HG03064 (cell line): ENCODE results near the gene CCL1.
A peak's percentile ranks its signal among the peaks of the same experiment; 100 is the strongest.

ENCODE experiments used
- ATAC-seq: cut with Tn5 transposase; IDR thresholded peaks from one replicate; pipeline ENCODE4 v1.9.1; 2021; ENCODE audit warnings: low read depth; ENCODE audit not compliant: unreplicated experiment

The CCL1 gene

DNA sequence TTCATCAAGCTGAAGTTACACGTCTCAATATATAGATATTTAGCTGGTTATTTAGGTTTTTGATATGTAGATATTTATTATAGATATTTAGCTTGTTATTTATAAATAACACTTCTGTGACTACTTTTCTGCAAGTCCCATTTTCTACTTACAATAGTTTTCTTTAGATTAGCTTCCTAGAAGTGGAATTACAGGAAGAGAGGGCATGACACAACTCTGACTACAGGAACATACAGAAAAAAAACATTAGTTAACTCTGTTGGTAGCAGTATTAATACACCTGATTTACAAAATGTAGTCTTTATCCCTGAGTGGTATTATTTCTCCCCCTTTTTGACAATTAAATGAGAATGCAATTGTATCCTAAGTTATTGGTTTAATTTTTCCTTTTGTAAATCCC is 21.2 kb upstream of the CCL1 start:
- no peak for ATAC-seq

DNA sequence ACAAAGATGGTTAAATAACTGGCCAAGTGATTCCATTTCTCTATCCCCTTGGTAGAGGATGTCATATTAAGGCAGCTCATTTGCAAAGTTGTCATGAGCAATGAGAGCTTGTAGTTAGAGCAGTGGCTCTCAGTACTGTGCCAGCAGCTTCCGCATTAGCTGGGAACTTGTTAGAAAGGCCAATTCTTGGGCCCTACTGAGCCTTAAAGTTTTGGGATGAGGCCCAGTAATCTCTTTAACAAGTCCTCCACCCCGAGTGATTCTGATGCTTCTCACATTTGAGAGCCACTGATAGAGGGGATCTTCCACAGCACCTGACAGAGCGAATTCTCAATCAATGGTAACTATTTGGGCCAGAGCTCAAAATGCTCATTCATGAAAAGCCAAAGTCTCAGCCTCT is 20.2 kb upstream of the CCL1 start:
- no peak for ATAC-seq

DNA sequence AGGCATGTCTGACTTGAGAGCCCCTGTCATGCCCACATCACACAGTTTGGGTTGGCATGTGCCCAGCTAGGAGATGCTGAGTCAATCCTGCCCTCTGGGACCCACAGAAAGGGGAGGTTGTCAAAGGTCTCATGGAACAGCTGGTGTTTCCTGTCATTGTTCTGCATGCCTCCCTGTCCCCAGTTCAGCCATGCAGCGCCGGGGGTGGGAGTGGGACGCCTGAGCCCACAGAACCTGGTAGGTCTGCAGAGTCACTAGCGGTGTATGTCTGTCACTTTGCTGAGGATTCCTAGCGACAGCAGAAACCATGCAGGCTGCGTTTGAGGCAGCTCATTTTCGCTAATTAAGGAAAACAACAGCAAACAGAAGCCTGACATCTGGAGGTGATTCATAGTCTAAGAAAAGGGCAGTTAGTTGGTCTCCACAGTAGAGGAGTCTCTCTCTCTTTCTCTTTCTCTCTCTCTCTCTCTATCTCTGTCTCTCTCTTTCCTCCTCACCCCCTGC is 19.6 kb upstream of the CCL1 start:
- ATAC-seq = no peak

DNA sequence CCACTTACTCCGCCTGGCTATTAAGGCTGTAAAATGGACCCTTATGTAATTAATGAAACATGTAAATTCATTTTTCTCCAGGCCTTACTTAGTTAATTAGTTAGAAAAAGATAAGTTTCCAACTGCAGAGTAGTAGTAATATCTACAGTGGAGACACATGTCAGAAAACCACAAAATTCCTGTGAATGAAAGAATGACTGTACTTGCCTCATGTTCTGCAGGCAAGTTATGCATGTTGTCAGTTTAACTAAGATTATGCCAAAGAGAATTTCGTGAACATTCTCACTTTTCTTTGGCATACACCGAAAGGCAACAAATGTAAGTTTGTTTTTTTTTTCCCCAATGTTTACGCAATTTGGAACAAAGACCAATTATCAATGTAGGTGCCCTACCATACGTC is 16.8 kb upstream of the CCL1 start:
- no peak for ATAC-seq

DNA sequence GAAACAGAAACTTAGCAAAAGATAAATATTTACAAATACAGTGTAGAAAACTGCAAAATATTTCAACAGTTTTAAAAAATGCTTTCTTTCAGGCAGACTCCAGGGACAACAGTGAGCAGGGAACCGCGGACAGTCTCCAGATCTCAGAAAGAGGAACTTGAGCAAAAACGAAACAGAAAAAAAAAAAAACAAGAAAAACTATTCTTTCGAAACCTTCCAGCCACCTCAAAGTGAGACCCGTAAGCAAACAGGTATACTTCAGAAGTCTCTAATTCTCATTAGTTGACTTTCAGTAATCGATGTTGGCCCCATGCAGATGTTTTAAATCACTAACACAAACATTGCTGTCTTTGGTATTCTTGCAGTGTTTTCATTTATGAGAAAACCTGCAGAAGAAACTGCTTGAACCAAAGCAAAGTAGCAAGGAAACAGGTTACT is 15.7 kb upstream of the CCL1 start:
- peak; percentile 76 for ATAC-seq

DNA sequence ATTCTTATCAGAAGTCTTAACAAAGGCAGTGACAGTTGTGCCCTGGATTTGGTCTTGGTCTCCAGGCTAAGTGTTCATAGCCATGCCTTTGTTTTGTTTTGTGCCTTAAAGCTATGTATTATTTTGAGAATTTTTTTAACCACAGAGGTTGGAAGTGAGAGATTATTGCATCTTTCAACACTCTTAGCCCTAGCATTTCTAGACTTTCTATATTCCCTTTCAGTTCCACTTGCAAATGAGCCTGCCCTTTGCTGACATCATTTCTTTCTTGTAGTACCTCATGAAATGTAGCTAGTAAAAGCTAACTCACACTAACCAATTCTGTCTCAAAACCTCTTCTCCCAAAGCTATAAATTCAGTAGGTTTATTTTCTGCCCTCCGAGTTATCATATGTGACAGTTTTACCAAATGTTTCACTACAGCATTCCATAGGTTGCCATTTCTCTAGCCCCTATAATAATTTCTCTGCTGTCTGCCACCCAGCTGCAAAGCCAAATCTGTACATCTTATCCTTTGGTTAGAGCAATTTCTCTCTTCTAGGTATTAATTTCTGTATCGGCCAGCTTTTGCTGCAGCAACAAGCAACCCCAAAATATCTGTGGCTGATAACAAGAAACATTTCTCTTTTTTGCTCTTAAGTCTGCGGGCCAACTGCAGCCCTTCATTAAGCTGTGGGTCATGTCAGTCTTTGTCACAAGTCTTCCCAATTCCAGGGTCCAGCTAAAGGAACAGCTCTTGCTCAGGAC is 14.2 kb upstream of the CCL1 start:
- no peak for ATAC-seq

DNA sequence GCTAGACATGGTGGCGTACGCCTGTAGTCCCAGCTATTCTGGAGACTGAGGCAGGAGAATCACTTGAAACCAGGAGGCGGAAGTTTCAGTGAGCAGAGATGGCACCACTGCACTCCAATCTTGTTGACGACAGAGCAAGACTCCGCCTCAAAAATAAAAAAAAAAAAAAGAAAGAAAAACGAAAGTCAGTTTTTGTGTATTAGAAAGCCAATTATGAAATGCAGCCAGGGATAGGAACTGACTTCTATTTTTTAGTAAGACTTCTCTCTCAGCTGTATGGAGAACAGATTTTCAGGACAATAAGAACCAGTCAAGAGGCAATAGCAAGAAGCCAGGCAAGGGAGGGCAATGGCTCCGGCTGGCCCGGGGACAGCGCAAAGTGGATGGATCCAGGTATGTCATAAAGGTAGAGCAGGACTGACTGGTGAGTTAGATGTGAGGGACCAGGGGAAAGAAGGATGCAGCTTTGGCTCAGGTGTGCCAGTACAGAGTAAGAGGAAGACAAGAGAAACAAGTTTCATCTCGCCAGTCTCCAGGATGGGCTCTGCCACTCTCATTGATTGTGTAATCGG is 12.5 kb upstream of the CCL1 start:
- ATAC-seq = no peak

DNA sequence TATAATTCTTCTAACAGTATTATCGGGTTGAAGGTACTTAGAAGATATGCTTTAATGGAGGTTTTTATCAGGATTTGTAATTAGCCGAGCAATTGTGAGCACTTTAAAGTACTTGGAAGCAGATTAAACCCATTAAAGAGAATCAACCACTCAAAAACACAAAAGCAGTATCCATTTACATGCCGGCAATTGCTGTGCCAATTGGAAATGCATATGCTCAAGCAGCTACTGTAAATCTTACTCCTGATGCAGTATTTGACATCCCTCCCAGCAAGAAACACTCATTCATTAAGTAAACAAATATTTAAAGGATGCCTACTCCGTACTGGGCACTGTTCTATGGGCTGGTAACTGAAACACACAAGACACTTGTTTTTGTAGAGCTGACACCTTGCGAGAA is 11.4 kb upstream of the CCL1 start:
- no peak for ATAC-seq

DNA sequence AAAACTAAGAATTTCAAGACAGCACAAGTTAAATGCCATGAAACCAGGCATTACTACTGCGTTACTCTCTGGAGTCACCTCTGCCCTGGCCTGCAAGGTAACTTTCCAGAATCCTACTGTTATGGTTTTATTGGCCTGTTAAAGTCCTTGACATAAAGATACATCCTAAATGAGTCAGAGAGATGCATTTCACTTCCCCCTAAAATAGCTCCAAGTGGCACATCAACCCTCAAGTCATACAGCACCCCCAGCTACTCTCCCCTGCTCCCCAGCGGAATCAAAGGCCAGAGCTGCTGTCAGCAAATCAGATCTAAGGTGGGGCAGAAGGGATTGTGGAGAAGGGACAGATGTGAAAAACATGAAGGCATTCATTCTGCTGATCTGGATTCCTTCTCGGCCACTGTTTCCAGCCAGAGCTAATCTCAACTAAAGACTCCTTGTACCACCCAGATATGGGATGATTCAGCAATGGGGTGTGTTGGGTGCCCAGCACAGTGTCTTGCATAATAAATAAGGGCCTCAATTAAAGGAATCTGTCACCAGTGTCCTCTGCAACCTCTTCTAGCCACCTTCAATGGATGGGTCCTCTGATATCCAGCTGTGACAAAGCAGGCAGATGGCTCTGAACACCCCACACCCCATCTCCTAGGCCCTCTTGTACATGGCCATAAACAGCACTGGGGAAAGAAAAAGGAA is 8.5 kb upstream of the CCL1 start:
- no peak for ATAC-seq

DNA sequence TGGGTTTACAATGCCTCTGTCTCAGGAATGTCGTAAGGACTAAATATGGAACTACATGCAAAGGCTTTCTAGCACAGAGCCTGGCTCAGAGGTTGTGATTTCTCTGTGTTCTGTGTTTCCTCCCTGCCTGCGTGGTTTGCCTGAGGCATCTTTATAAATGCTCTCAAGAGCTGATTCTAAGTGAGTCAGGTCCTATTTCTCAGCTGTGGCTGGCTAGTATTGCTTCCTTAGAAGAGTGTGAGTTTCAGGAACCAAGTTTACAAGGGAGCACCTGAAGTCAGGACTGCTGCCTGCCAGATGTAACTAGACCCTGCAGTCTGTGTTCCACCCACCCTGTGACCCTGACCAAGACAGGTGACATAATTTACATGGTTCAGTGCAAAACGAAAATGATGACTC is 8.0 kb upstream of the CCL1 start:
- ATAC-seq = no peak

DNA sequence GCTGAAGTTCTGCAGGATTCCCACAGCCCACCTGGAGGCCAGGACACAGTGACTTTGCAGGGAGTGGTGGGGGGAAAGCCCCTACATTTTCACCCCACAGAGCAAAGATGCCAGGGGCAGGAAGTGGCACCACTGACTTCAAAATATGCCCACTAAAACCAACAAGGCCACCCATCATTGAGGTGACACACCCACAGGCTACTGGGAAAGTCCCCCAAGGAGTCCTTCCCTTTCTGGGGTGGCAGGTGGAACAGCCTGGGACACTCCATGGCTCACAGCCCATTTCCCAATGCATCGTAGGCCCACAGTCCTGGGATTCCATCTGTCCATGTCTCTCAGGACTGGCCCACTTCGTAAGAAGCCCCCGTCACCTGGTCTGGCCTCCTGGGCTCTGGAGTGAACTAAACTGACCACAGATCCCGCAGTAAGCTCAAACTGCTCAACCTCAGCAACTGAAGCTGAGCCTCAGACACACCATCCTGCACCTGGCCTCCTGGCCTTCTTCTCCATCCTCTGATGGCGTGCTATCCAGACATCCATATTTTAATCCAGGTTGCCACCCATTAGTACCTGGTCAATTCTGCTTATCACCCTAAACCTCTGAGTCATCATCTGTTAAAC is 7.5 kb upstream of the CCL1 start:
- no peak for ATAC-seq

DNA sequence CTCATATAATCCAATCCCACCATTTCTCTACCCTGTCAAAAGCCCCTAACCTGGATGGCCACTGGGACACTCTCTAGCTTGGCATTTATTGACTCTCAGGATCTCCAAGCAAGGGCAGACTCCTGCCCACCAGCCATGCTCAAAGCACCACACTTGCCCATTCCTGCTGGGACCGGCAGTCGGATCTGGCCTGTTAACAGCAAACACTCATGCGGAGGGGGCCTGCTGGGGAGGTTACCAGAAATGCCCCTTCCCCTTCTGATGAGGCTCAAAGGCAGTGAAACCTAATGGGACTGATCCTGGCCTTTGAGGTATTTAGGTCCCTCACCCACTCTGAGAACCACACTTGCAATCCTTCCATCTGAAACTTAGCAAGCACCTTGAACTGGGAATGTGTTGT is 6.5 kb upstream of the CCL1 start:
- ATAC-seq = no peak

DNA sequence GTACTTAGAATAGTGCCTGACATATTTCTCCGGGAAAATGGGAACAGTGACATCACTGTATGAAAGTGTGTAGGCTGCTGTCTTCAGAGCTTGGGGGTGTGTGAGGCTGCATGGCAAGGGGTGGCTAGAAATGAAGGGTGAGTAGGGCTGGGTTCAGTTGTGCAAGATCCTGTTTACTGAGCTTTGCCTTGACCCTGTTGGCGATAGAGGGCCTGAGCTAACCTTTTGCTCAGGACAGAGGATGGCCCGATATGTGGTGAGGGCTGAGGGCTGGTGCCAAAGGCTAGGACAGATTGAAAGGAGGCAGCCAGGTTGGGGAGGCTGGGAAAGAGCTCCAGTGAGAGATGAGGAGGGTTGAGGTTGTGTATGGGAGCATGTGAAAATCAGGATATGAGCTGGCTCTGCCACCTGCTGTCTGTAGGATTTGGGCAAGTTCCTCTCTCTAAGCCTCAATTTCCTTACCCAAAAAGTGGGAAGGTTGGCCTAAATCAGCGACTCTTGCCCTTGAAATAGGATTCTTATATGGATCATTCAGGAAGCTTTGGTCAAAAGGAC is 6.0 kb upstream of the CCL1 start:
- no peak for ATAC-seq

DNA sequence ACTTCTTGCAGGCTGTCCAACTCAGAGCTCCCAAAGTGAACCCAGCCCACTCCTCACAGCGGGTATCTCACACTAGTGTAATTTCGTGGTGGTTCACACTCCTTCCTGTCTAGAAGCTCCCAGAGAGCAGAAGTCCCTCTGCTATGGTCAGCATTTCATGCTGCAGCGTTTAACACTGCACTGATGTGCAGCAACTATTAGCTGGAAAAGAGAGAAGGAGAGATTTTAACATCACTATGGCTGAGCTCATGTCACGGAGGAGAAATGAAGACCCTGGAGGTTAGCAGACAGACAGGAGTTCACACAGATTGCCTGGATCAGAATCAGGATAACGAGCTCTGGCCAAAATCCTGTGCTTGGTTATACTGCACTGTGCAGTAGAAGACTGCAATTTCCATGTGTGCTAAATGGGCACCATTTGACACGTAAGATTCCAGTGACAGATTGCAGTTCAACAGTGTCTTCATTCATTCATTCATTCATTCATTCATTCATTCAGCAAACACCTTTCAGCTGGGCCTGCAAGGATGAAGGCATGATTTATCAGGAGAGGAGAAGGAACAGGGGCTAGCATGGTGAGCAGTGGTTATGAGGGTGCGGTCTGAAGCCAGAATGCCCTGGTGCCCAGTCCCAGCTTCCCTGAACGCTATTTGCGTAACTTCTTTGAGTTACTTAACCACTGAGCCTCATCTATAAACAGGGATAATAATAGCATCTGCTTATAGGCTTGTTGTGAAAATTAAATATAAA is 5.3 kb upstream of the CCL1 start:
- no peak for ATAC-seq

DNA sequence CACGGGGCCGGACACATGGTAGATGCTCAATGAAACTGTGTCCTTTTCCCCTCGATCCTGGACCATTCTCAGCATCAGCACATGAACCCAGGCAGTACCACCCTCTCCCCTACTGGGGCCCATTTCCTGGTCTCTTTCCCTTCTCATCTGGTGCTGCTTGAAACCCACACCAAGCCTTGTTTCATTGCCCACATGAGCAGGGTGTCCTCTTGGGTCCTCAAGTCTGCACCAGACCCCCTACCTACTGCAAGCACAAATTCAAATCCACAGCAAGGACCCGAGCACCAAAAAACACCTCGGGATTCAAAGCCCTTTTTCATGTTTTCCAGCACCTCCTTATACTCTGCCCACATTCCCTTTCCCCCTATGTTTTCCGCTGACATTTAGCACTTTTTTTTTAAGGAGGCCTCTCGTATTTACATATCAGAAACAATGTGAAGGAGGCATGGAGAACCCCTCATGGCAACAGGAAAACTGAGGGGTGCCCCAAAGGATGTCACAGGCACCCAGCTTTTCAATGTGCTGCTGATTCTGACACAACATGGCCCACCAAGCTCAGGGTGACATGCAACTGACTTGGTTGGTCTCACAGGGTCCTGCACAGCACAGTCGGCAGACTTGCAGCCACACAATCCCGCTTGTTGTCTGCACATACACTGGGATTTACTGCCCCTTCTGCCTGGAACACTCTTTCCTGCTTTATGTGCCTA is 4.6 kb upstream of the CCL1 start:
- ATAC-seq = no peak

DNA sequence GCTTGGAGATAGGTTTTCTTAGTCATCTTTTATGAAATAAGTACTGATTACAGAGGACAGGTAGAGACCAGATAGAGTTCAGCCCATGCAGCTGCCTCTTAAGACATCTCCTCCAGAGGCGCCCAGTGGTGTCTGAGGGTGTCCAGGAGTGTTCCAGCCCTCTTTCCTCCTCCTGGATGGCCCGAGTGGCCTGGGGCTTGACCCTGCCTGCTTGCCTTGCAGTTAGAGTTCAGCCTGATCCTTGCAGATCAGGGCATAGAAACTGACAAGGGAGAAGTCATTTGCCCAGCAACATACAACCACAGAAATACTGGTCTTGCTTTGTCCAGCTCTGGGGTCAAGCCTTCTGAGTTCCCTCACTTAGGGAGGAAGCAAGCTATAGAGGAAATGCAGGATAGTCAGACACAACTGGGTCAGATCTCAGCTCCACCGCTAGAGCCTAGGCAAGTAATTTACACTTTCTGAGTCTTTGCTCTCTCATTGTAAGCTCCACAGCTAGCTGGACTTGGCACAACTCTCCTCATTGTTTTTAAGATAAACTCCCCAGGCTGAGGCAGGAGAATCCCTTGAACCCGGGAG is 3.6 kb upstream of the CCL1 start:
- no peak for ATAC-seq

DNA sequence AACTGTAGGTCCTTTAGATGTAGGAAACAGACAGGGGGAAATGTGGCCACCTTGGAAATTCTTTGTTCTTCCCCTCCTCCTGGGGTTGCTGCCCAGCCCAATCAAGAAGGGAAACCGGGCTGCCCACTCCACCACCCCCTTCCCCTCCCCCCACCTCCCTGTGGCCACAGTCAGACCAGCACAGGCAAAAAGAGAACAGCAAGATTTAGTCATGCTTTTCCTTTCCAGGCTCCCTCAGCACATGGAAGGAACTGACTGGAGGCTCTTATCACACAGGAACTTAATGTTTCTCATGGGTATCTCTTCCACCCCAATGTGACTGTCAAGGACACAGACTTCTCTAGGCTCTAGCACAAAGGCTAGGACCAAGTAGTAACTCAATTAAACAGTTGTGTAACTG is 3.0 kb upstream of the CCL1 start:
- no peak for ATAC-seq

DNA sequence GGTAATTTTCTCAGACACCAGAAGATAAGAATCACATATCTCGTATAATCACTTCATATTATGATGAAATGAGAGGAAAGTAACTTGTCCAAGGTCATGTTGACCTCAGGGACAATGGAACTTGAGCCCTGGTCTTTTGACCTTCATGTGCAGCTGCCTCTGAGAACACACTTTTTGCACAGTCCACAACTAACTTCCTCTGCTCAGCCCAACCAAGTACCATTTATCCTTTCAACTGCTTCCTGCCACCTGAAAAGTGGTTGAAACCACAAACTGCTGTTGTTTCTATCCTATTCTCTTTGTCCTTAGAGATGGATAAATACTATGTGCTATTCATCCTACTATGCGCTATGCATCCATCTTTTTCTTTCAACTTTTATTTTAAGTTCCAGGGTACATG is 2.3 kb upstream of the CCL1 start:
- no peak for ATAC-seq

DNA sequence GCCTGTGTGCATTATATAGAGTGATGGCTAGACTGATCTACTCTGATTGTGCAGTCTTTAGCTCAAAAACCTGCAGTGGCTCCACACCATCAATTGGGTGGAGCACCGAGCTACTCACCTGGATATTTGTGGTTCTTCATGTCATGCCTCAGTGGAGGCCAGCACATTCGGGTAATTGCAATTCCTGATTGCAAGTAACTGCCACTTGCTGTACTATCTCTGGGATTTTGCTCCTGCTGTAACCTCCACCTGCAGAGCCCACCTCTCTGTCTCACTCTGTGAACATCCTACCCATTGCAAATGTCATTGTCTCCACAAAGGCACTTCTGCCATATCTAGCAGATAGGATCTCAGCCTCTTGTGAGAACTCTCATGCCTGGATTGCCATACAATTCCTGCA is 1.7 kb upstream of the CCL1 start:
- ATAC-seq = no peak
